Fibroblast of skin of left biceps (primary cell): ENCODE results near the gene IYD.
"Not testable (repeated sequence)": the region's sequence is repeated elsewhere in the genome, so short reads cannot be mapped to it uniquely, and the experiment has no call there.

Experiments used
- DNase-seq, 2 experiments: peaks; one replicate each; pipeline ENCODE4 v3.0.0-alpha.2; 2013; ENCODE audit warnings: low read depth in 2 of 2

The IYD gene

DNA sequence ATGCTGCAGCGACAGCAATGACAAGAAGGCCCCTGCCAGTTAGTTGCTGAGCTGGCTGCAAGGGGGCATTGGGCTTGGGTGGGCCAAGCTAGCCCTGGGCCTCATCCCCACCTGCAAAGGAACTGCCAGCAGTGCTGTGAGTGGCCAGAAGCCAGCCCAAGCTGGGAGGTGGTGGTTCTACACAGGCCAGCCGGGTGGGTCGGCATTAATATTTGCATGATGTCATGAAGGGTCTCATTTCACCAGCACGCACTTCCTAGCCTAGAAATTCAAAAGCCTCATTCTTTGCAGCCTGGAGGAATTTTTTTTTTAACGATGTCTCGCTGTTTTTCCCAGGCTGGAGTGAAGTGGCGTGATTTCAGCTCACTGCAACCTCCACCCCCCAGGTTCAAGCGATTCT is 62.0 kb downstream of the IYD start:
- DNase-seq: no peak

DNA sequence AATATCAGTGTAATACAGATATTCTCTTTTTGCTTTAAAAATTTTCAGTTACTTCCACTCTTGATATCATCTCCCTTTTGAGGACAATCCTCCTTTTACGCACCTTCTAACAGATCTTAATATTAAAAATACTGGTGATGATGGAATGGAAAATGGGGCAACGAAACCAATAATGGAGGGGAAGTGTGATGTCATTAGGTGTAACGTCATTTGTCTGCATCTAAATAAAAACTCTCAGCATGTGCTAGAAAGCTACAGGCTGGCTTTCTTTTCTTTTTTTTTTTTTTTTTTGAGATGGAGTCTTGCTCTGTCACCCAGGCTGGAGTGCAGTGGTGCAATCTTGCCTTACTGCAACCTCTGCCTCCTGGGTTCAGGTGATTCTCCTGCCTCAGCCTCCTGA is 66.5 kb downstream of the IYD start:
- no peak for DNase-seq

DNA sequence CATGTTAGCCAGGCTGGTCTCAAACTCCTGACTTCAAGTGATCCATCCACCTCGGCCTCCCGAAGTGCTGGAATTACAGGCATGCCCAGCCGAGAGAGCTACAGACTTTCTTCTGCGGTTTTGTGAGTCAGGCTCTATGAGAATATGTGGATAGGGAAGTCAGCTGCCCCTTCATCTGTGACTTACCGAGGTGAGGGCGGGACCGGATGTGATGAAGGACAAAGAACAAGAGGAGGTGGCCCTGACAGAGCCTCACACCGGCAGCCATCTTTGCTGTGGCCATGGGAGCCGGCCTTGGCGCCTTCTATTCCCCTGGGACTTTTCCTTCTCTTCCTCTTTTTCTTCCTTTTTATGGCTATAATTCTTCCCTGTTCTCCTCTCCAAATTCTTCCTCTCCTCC is 67.0 kb downstream of the IYD start:
- no peak for DNase-seq

DNA sequence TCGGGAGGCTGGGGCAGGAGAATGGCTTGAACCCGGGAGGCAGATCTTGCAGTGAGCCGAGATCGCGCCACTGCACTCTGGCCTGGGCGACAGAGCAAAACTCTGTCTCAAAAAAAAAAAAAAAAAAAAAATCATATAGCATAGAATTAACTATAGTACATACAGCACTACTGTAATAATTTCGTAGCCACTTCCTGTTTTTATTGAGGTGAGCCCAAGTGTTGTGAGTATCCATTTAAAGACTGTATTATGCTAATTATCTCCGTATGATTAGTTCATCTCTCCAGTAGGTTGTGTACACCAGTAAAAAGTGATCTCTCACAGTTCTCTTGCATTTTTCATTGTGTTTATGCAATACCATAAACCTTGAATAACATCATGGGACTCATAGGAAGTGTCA is 70.6 kb downstream of the IYD start:
- no peak for DNase-seq

DNA sequence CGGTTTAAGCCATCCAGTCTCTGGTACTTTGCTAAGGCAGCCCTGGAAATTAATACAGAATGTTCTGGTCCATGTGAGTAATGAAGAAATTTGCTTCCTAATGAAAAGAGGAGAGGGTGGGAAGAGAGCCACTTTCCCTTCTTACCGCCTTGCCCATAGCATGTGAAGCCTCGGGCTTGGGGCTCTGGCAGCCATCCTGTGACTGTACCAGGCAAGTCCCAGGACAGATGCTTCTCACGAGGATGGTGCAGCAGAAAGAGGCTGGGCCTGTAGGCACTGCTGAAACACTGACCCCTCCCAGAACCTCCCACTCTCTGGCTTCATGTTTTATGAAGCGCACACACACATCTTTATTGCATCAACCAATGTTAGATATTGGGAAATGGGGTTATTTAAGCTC is 74.8 kb downstream of the IYD start:
- no peak for DNase-seq

DNA sequence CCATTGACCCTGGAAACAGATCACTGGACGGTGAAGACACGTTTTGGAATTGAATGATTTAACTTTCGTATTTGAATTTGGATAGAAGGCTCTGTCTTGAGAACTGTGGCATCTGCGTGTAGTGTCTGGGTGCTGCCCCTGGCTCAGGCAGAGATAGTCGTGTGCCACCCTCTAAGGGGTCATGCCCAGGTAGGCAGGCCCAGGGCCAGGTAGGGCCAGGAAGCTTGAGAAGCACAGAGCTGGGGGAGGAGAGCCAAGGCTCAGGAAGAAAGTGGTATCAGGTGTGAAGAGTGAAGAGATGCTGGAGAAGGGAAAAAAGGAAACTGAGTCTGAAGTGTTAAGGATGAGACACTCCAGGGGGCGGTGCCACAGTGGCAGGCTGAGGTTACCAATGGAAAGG is 75.5 kb downstream of the IYD start:
- DNase-seq: no peak

DNA sequence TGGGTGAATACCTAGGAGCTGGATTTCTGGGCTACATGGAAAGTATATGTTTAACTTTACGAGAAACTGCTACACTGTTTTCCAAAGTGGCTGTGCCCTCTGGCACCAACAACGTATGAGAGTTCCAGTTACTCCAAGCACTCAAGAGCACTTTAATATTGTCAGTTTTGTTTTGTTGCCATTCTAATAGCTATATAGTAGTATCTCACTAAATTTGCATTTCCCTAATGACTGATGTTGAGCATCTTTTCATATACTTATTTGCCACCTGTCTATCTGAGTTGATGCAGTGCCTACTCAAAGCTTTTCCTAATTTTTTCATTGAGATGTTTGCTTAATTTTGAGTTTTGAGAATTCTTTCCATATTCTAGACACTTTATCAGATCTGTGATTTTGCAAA is 76.7 kb downstream of the IYD start:
- DNase-seq: no peak

DNA sequence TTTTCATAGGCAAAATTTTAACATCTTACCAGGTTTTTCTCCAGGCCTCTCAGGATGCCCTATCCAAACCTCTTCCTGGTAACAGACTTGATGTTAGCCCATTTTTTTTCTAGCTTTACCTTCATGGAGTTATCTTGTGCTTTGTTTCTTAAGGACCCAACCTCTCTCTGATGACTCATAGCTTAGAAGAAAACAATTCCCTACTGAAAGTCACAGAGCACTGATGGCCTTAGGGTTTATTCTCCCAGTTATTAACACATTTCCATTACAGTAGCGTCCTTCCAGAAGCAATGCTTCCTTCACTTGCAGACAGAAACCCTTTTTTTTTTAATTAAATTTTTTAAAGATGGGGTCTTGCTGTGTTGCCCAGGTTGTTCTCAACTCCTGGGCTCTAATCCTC is 79.4 kb downstream of the IYD start:
- no peak for DNase-seq

DNA sequence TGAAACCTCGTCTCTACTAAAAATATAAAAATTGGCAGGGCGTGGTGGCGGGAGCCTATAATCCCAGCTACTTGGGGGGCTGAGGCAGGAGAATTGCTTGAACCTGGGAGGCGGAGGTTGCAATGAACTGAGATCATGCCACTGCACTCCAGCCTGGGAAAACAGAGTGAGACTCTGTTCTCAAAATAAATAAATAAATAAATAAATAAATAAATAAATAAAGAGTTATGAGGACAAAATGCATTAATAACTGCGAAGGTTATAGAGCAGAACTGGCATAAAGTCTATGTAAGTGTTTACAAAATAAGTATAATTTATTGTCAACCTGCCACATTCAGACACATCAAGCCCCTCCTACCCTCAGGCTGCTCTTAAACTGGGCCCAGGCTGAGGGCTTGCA is 80.2 kb downstream of the IYD start:
- not testable (repeated sequence) for DNase-seq

DNA sequence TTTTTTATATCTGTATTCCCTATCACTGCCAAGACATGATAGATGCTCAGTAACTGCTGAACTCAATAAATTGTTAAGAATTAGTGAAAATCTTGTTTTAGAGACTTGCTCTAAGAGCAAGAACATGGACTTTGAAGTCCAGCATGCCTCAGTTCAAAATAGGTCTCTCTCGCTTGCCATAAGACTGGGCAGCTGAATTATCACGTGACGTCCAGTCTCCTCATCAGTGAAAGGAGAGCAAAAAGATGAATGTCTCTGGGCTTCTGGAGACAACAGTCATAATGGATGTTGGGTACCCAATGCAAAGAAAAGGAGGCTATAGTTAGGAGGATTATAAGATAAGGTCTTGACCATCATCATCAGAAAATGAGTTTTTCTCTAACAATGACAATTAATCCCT is 82.1 kb downstream of the IYD start:
- DNase-seq: no peak

DNA sequence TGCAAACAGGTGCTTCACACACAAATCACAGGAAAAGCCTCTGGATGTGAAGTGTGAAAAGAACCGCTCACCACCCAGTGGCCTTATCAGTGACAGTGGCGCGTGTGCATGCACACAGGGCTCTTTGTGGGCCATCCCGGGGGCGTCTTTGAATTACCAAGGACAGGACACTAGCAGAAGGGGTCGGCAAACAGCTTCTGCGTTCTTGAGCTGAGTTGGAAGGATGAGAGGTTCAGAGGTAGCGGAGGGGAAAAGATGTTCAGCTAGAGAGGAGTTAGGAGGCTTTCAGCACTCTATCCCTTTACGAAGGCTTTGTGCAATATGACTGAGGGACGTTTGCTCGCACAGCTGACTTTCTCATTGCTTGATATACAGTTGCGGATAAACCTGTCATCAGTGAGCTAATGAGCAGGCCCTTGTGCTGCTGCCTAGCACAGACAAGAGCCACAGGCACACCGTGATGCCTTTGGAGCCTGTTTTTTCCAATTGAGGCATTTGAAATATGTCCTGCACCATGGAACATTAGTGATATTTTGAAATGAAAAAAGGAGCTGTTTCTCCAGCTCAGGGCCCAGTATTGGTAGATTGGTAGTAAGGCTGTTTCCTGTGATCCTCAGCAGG is 83.1 kb downstream of the IYD start:
- DNase-seq: no peak

DNA sequence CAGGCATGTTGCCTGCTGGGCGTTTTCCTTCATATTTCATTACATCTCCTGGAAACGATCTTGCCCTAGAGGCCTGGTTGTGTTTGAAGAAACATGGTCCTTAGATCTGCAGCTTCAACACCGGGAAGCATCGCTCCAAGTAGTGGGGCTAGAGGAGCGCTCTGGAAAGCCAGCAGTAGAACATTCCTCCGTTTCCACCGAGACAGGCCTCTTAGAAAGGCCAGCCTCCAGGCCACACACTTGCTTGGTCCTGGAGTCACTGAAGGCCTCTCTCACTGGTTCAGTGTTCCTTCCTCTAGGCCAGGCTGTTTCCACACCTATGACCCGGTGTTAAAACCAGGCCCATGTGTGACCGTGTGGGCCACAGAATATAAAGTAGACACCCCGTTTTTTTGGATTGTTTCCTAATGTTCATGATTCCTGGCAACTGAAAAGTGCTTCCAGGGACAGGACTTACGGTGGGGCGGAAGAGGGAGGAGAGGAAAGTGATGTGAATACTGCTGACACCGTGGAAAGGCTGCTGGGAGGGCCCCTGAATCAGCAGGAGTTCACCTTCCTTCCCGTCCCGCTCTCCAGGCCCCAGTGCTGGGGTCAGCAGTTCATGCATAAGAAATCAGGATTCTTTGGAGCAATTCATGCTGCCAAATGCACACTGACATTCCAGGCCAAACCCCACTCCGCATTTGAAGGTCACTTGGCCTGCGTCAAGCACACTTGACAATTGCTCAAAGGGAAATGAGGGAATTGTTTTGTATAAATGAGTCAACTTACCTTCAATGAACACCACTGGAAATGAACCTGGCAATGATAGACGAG is 83.8 kb downstream of the IYD start:
- DNase-seq: no peak

DNA sequence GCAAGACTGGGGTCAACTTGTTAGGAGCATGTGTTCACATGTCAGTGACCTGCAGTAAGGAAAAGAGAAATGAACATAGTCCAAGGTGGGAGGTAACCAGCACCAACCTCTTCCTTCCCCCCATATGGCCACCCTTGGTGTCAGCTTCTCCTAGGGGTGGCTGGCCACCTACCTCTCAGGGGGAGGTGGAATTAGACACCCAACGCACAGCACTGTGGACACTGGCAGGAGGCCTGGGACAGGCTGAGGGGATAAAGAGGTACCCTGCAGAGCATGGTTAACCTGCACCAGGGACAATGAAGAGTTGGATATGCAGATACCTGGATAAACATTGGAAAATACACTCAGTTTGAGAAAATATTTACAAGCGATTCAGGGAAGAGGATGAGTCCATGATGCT is 84.5 kb downstream of the IYD start:
- no peak for DNase-seq
